Mucosa of stomach (tissue), 1 donor: ENCODE results near the gene DOCK10.
A peak's percentile ranks its signal among the peaks of the same experiment; 100 is the strongest.

ENCODE experiments used
- H3K27me3 ChIP-seq: one replicate; pipeline ENCODE4 v1.7.0; 2013; ENCODE audit warnings: mild to moderate bottlenecking, low read length; ENCODE audit not compliant: control insufficient read depth, insufficient read depth
- H3K36me3 ChIP-seq: one replicate; pipeline ENCODE4 v1.7.0; 2013; ENCODE audit warnings: low read length; ENCODE audit not compliant: control insufficient read depth, insufficient read depth
- H3K4me1 ChIP-seq: one replicate; pipeline ENCODE4 v1.7.0; 2013; ENCODE audit warnings: mild to moderate bottlenecking, low read length; ENCODE audit not compliant: control insufficient read depth, insufficient read depth
- H3K4me3 ChIP-seq: one replicate; pipeline ENCODE4 v1.7.0; 2013; ENCODE audit warnings: low read length
- H3K9ac ChIP-seq: one replicate; pipeline ENCODE4 v1.7.0; 2013; ENCODE audit warnings: mild to moderate bottlenecking, low read length, moderate library complexity
- H3K9me3 ChIP-seq: one replicate; pipeline ENCODE4 v1.7.0; 2013; ENCODE audit warnings: mild to moderate bottlenecking, low read length, moderate library complexity; ENCODE audit not compliant: control insufficient read depth
- donor health status: Pancreatic carcinoma.

The DOCK10 gene

DNA sequence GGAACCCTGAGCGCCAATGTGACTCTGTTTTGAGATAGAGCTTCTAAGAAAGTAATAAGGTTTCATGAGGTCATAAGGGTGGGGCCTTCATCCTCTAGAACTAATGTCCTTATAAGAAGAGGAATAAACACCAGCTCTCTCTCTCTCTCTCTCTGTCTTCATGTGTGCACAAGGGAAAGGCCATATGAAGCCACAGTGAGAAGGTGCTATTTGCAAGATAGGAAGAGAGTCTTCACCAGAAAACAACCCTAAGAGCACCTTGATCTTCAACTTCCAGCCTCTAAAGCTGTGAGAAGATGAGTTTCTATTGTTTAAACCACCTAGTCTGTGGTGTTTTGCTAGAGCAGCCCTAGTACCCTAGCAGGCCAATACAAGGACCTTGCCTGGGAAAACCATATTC is 55.8 kb downstream of the DOCK10 start:
- H3K4me3 ChIP-seq: no peak overlapping the region

DNA sequence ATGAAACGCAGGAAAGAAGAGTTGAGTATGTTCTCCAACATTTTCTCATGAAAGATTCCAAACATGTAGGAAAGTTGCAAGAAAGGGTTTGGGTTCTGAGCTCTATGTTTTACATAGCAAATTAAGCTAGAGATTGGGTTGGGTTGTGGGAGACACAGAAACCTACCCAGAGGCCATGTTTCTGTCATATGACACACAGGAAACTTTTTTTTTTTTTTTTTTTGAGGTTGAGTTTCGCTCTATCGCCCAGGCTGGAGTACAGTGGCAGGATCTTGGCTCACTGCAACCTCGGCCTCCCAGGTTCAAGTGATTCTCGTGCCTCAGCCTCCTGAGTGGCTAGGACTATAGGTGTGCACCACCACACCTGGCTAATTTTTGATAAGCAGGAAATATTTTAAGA is 57.6 kb downstream of the DOCK10 start:
- no peak overlapping the region for H3K4me3 ChIP-seq

More for the DNA sequence above, 55.8 kb downstream of the DOCK10 start:
- Histone ChIP-seq H3K4me1 (no peaks in the 10 kb centered on the region), H3K27me3 (no peaks in the 10 kb centered on the region), H3K9ac (no peak overlapping the region), H3K9me3 (no peaks in the 10 kb centered on the region), H3K36me3 (no peaks in the 10 kb centered on the region)

DNA sequence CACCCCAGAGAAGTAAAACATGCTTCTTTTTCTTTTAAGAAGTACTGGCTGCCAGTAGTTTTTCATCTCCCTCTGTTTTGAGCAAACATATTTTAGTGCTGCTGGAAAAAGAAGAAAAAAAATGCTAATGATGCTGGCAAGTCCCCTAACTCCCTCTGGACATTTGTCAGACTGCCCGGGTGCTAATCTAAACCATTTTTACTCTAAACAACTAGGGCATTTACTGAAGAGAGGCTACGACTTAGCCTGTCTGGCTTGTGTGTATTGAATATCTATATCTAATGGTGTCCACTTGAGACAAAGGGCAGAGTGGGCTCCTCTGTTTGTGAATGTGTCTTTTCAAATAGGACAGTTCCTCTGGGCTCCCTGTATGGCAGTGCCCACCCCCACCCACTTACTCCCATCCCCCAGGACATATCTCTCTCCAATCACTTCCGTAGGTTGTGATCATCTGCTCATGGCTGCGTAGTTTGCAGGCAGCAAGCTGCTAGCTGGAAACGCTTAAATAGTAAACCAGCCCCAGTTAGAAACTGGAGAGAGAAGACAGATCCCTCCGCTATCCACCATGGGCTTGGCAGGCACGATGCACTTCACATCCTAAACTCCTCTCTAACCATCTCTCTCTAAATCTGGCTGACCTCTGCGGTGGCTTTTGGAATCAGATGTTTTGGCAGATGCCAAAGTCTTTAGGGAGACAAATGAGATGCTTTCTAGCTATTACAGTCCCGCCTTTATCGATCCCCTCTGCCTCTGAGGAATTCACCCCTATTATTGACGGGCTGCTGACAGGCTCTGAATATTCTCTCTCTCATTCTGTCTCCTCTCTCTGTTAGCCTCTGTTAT is 58.3 kb downstream of the DOCK10 start:
- Histone ChIP-seq H3K36me3 (no peaks in the 10 kb centered on the region), H3K9me3 (no peaks in the 10 kb centered on the region), H3K9ac (no peak overlapping the region), H3K27me3 (no peaks in the 10 kb centered on the region), H3K4me3 (no peak overlapping the region), H3K4me1 (no peaks in the 10 kb centered on the region)

More for the DNA sequence above, 57.6 kb downstream of the DOCK10 start:
- no peaks in the 10 kb centered on the region for H3K4me1 ChIP-seq
- H3K9ac ChIP-seq: no peak overlapping the region
- no peaks in the 10 kb centered on the region for H3K36me3 ChIP-seq
- no peaks in the 10 kb centered on the region for H3K9me3 ChIP-seq
- no peaks in the 10 kb centered on the region for H3K27me3 ChIP-seq

DNA sequence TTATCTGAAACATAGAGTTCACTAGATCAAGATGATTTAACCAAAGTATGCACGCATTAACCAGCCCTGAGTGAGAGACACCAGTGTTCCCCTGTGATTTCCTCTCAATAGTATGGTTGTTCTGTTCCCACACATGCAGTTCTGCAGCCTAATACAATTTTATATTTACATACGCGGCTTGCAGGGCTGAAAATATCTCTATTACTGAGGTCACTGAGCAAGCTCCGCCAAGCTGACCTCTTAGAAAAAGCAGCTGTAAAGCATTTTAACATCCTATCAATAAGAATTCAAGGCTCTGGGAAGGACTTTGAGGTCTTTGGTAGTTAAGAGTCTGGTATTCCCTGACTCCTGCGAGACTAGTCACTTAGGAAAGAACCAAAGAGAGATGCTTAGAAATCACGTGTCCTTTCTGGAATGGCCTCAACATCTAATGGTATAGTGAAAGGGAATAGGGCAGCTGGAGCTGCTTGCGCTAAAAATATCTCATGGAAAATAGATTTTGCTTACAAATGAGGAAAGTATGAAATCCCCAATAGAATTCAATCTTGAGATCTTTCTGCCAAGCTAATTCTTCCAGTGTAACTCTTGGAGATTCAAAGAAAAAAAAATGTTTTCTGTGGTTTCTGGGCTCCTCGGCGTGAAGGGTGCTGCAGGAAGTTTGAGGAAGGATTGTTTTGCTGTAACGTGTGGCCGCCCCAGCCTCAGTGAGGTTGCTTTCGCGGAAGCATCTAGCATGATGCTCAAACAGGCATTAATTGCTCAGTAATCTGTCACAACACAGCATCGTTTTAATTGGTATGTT is 59.2 kb downstream of the DOCK10 start:
- H3K36me3 ChIP-seq: no peaks in the 10 kb centered on the region
- H3K4me3 ChIP-seq: no peak overlapping the region
- no peaks in the 10 kb centered on the region for H3K4me1 ChIP-seq
- H3K27me3 ChIP-seq: no peaks in the 10 kb centered on the region
- no peaks in the 10 kb centered on the region for H3K9me3 ChIP-seq
- no peak overlapping the region for H3K9ac ChIP-seq

DNA sequence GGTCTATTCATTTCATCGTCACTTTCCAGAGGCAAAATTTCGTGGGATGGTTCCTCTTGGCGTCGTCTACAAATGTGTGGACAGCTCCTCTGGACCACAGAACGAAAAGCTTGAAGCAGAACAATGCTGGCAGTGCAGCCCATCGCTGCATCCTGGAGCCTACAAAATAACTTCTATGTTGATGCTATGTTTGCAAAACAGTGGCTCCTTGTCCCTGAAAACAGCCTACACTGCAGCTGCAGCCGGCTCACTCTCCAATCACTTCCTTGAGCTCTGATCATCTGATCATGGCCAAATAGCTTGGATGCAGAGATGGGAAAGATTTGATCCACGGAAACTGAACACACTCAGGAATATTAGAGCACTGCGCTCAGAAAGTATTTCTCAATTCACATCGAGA is 60.0 kb downstream of the DOCK10 start:
- Histone ChIP-seq H3K36me3 (no peaks in the 10 kb centered on the region), H3K4me1 (no peaks in the 10 kb centered on the region), H3K27me3 (no peaks in the 10 kb centered on the region), H3K9ac (no peak overlapping the region), H3K4me3 (no peak overlapping the region), H3K9me3 (no peaks in the 10 kb centered on the region)

DNA sequence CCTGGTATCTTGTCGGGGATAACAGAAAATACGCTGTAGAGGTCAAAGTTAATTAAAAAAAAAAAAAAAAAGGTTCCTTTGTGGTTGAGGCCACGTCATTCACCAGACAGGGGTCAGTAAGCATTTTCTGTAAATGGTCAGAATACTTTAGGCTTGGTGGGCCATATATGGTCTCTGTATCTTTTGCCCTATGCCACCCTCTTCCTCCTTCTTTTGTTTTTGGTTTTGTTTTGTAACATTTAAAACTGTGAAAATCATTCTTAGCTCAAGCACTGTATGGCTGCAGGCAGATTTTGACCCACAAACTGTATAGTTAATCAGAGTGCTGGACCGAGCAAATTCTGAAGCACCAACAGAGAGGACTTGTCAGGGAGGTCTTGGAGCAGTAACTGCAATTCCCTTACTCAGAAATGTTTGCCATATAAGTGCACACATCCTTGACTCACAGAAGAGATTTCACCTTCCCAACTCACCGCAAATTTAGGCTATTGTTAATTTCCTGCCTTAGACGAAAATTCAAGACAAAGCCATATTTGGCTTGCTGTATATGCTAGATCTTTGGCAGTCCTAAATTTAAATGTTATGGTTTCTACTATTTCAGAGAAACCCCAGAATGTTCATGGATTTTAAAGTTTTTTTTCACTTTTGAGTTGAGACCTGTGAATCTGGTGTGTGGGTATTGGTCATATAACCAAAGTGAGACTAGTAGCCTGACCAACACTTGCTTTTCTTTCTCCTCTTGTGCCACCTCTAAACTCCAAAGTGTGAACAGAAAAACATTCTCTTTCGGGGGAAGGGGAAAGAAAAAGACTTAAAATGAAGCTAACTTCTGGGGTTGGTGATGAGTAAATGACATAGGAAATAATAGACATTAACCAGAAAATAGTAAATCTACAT is 65.4 kb downstream of the DOCK10 start:
- Histone ChIP-seq H3K4me1 (peaks cover 16% of the 10 kb centered on the region), H3K9me3 (no peaks in the 10 kb centered on the region), H3K4me3 (no peak overlapping the region), H3K9ac (no peak overlapping the region), H3K27me3 (no peaks in the 10 kb centered on the region), H3K36me3 (no peaks in the 10 kb centered on the region)

DNA sequence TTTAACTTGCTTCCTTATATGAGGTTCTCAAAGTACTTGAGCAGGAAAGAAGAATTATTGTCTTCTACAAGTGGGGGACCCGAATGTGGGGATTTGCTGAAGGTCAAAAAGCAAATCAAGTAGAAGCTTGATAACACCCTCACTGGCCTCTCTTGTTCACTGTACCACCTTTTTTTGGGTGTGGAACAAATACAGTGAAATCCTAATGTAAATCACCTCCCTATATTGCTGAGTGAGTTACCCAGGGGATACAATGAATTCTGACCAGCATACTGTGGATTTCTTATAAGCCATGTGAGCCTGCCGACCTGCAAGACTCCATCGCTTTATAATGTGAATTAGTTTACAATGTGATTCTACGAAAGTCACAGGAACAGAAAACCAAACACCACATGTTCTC is 66.5 kb downstream of the DOCK10 start:
- no peaks in the 10 kb centered on the region for H3K9me3 ChIP-seq
- peaks cover 17% of the 10 kb centered on the region for H3K4me1 ChIP-seq
- no peaks in the 10 kb centered on the region for H3K27me3 ChIP-seq
- no peaks in the 10 kb centered on the region for H3K36me3 ChIP-seq
- no peak overlapping the region for H3K4me3 ChIP-seq
- H3K9ac ChIP-seq: no peak overlapping the region

DNA sequence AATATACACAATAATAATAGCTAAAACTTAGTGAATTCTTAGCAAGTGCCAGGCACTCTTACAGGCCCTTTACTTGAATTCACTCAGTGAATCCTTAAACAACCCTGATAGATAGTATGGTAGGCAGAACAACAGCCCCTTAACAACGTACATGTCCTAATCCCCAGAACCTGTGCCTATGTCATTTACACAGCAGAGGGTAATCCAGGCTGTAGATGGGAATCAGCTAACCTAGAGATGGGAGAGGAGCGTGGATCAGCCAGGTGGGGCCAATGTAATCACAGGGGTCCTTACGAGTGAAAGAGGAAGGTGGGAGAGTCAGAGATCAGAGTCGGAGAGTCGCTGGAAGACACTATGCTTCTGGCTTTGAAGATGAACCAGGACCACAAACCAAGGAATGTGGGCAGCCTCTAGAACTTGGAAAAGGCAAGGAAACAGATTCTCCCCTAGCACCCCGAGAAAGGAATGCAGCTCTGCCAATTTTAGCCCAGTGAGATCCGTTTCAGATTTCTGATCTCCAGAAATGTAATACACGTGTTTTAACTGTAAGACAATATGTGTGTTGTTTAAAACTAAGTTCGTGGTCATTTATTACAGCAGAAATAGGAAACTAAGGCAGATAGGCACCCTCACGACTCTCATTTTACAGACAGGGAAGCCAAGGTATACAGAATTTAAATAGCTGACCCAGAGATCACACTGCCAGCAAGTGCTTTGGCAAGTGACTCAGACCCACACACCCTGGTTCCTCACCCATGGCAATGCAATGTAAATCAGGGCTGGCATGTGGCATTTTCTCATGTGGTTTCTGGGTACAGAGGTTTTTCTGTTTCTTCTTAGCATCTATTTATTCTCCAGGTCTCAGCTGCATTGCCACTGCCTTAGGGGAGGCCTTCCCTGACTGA is 68.9 kb downstream of the DOCK10 start:
- H3K9ac ChIP-seq: peak overlapping the region; percentile 30
- no peaks in the 10 kb centered on the region for H3K36me3 ChIP-seq

DNA sequence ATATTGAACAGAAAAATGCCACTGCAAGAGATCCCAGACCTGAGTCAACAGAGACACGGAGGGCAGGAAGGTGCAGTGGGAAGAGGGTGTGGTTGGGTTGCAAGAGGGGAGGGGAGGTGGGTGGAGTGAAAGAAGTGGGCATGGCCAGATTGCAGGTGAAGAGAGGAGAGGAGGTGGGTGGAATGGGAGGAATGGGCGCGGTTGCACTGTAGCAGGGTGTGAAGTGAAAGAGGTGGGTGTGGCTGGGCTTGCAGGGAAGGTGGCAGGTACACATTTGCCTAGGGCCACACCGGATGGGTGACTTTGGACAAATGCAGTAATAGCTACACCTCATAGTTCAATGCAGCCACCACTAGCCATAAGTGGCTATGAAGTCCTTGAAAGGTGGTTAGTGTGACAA is 71.1 kb downstream of the DOCK10 start:
- no peaks in the 10 kb centered on the region for H3K36me3 ChIP-seq
- H3K9ac ChIP-seq: no peak overlapping the region
- no peaks in the 10 kb centered on the region for H3K27me3 ChIP-seq
- H3K4me1 ChIP-seq: peaks cover 17% of the 10 kb centered on the region
- no peaks in the 10 kb centered on the region for H3K9me3 ChIP-seq
- H3K4me3 ChIP-seq: no peak overlapping the region

More for the DNA sequence above, 68.9 kb downstream of the DOCK10 start:
- H3K4me3 ChIP-seq: no peak overlapping the region
- H3K4me1 ChIP-seq: peaks cover 17% of the 10 kb centered on the region
- no peaks in the 10 kb centered on the region for H3K27me3 ChIP-seq
- no peaks in the 10 kb centered on the region for H3K9me3 ChIP-seq

DNA sequence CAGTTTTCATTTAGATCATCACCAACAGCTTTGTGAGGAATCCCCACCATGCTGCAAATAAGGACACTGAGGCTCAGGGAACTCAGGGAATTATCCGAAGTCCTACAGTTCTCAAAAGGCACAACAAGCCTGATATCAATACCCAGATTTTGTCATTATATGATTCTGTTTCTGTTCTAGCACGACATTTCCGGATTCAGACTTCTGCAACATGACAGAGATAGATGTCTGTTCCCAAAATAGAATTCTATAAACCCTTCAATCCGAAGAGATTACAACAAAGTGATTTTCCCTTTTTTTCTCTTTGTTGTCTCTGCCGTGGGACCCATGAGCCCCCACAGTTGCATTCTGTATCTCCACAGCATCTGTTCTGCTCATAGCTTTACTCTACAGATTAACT is 72.0 kb downstream of the DOCK10 start:
- Histone ChIP-seq H3K36me3 (no peaks in the 10 kb centered on the region), H3K27me3 (no peaks in the 10 kb centered on the region), H3K9me3 (no peaks in the 10 kb centered on the region), H3K4me3 (no peak overlapping the region), H3K9ac (no peak overlapping the region), H3K4me1 (peaks cover 17% of the 10 kb centered on the region)

DNA sequence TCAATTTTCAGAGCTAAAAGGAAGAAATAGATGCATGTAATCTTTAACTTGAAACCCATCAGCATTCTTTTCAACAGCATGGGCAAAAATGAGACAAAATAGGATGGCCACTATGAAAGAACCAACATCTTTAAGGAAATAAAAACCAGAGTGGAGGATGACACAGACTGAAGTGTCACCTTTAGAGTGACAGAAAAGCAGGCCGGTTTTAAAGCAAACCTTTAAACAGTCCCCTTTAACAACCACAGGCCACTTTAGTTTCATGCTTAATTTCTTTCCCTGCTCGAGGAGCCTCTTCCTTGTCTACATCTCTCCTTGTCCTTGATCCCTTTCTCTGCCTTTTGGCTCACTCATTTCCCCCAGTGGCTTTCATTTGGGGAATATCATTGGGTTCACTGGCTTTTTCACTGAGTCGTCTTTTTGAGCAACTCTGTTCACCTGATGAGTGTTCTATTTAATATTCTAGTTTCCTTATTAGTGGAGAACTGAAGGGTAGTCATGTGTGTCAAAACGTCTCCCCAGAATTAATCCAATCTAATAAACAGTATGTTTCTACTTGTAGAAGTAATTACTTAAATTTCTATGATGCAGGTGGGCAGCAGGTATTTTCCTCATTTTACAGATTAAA is 72.5 kb downstream of the DOCK10 start:
- H3K9ac ChIP-seq: no peak overlapping the region
- no peaks in the 10 kb centered on the region for H3K36me3 ChIP-seq
- peaks cover 17% of the 10 kb centered on the region for H3K4me1 ChIP-seq

More for the DNA sequence above, 72.5 kb downstream of the DOCK10 start:
- no peaks in the 10 kb centered on the region for H3K9me3 ChIP-seq
- H3K27me3 ChIP-seq: no peaks in the 10 kb centered on the region
- no peak overlapping the region for H3K4me3 ChIP-seq
